GM12872 (cell line): ENCODE data around the gene TWF1.

Source experiments
- CTCF ChIP-seq: IDR thresholded peaks from 3 replicates; pipeline ENCODE4 v1.5.1; 2011; ENCODE audit warnings: low read depth, mild to moderate bottlenecking, low read length, moderate library complexity; ENCODE audit not compliant: insufficient read depth

Gene TWF1

GRCh38 chr12:43750814-43751213 is 55.3 kb downstream of the TWF1 start:
- no peak for TF ChIP-seq CTCF

GRCh38 chr12:43749016-43749415 is 57.1 kb downstream of the TWF1 start:
- no peak for TF ChIP-seq CTCF

- TF ChIP-seq CTCF, result no peak
These were observed 61.3 kb downstream of the TWF1 start for GRCh38 chr12:43744826-43745225.
